Spleen (tissue), 11 donors: ENCODE results near the gene SNRPD3. TPM values are rescaled to one million over a fixed set of nuclear protein-coding genes. Genes with fewer than 3 reads are reported as not detected.

ENCODE experiments used
- DNase-seq: peaks from one replicate; pipeline ENCODE4 v3.0.0-alpha.2; 2020
- H3K27ac ChIP-seq, 8 donors: fragments of 200-600 bp; sonication (generic) in 7 of 8; 1 replicate in 4 of 8; 2 replicates in 4 of 8; pipeline versions ENCODE4 v1.5.0 to v1.8.0; 2016 to 2021; ENCODE audit warnings: inconsistent platforms in 4 of 8, mild to moderate bottlenecking in 4 of 8, moderate library complexity in 1 of 8
- H3K27me3 ChIP-seq, 7 donors: fragments of 200-600 bp; sonication (generic) in 6 of 7; replicated peaks in 1 of 7; 1 replicate in 4 of 7; 2 replicates in 3 of 7; pipeline versions ENCODE4 v1.5.0 to v1.8.0; 2016 to 2021; ENCODE audit warnings: inconsistent platforms in 3 of 7, mild to moderate bottlenecking in 1 of 7
- H3K36me3 ChIP-seq, 6 donors: fragments of 200-600 bp; sonication (generic) in 5 of 6; 1 replicate in 4 of 6; 2 replicates in 2 of 6; pipeline versions ENCODE4 v1.5.0 to v1.8.0; 2016 to 2021; ENCODE audit warnings: inconsistent platforms in 2 of 6
- H3K4me1 ChIP-seq, 6 donors: fragments of 200-600 bp; sonication (generic) in 5 of 6; 1 replicate in 3 of 6; 2 replicates in 3 of 6; pipeline versions ENCODE4 v1.5.0 to v1.8.0; 2016 to 2021; ENCODE audit warnings: inconsistent platforms in 3 of 6
- H3K4me3 ChIP-seq, 8 donors: fragments of 200-600 bp; sonication (generic) in 7 of 8; 1 replicate in 4 of 8; 2 replicates in 4 of 8; pipeline versions ENCODE4 v1.5.0 to v1.8.0; 2016 to 2021; ENCODE audit warnings: inconsistent platforms in 4 of 8, mild to moderate bottlenecking in 4 of 8, moderate library complexity in 2 of 8
- H3K9me3 ChIP-seq, 8 donors: fragments of 200-600 bp; sonication (generic) in 7 of 8; 1 replicate in 4 of 8; 2 replicates in 4 of 8; pipeline versions ENCODE4 v1.5.0 to v1.8.0; 2016 to 2021; ENCODE audit warnings: inconsistent platforms in 4 of 8
- POLR2A ChIP-seq, 3 donors: fragments of 450-650 bp; IDR thresholded peaks; one replicate each; pipeline ENCODE4 v1.5.1; 2017; ENCODE audit warnings: antibody characterized with exemption in 3 of 3, mild to moderate bottlenecking in 1 of 3
- POLR2AphosphoS5 ChIP-seq, 3 donors: sonication (generic); formaldehyde crosslinking; IDR thresholded peaks; one replicate each; pipeline ENCODE4 v1.5.1; 2017; ENCODE audit warnings: antibody characterized with exemption in 3 of 3
- WGBS, 5 donors: extraction: QIAGEN DNeasy Blood & Tissue Kit in 3 of 5; methylation state at CpG; one replicate each; pipeline versions ENCODE4 v1.1.5 to v1.1.7; 2013 to 2018; 5-methylcytosine and 5-hydroxymethylcytosine counted together
- intact Hi-C: fragments of 100-400 bp; cut with DNase I; formaldehyde crosslinking; loops from one replicate; pipeline ENCODE4 v1.15.0; 2023; ENCODE audit warnings: low total_unique reads
- polyA plus RNA-seq, 3 donors: library from polyadenylated mRNA; stranded (reverse); fragments of 200-250 nt; gene quantifications; one replicate each; pipeline ENCODE4 v1.2.1, GENCODE V29; 2013
- total RNA-seq, 7 donors: library from RNA; depleted of rRNA in 3 of 7; stranded (reverse); fragments of >200 nt in 3 of 7; fragmentation: NEBNext Ultra II Directional in 4 of 7; extraction: Animal tissue kit (Norgen Biotek cat#: 25700) in 4 of 7; gene quantifications; one replicate each; pipeline versions ENCODE4 v1.1.0 to v1.2.1, GENCODE V29; 2016 to 2021
- TF ChIP-seq, protein P1 (sequence below), 11 experiments: fragments of 200-600 bp in 7 of 11; fragments of 450-650 bp in 4 of 11; sonication (generic) in 4 of 11; IDR thresholded peaks in 8 of 11; conservative IDR thresholded peaks in 3 of 11; 1 replicate in 7 of 11; 2 replicates in 4 of 11; pipeline versions ENCODE4 v1.4.0 to v1.8.0; 2016 to 2021; ENCODE audit warnings: antibody characterized with exemption in 11 of 11, inconsistent platforms in 4 of 11, mild to moderate bottlenecking in 1 of 11
- donor health status: healthy with polysubstance abuse.
- donor health status: DM: no; HTN: no; CAD: no; lungs with moderate emphysema.
- donor health status: DM: no; HTN: no; CAD: no.
- donor health status: Bipolar disorder and iron deficiency.
- donor health status: healthy.
- donor health status: DM: no; HTN: no; CAD: no.
- donor health status: DM: yes; HTN: yes; CAD: no.

SNRPD3 gene
- total and polyA plus RNA-seq, 10 donors = 52.0 to 142 (median 92.5) TPM

DNA sequence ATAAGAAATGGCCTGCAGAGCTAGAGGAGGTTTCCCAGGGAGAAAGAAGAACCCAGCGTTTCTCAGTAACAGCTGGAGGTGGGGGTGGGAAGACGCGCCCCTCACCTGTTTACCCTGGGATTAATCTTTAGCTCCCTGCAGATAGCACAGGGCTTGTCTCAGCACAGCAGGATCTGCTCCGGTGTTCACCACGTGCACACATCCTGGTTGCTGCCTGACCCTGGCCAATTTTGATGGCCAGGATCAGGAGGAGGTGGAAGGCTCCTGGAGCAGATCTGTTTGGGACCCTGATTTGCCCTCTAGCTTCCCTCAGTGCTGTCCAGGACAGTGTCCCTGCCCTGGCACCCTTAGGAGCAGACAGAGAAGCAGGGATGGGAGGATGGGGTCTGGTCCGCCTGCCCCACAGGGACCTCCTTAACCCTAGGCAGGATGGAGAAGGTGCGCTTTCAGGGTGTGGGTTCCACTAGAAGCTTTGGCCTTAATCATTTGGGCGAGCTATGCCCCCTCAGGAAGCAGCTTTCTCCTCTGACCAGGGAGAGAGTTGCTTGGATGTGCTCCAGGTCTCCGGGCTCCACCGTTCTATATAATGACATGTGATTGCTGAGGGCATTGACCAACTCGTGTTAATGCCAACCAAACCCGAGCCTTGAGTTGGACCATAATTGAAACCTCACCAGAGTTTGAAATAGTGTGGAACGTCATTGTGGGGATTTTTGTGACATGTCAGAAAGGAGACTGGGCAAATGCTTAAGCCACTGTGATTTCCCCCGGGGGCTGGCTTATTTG is 41.4 kb upstream of the SNRPD3 start:
- TF ChIP-seq, protein P1, sequence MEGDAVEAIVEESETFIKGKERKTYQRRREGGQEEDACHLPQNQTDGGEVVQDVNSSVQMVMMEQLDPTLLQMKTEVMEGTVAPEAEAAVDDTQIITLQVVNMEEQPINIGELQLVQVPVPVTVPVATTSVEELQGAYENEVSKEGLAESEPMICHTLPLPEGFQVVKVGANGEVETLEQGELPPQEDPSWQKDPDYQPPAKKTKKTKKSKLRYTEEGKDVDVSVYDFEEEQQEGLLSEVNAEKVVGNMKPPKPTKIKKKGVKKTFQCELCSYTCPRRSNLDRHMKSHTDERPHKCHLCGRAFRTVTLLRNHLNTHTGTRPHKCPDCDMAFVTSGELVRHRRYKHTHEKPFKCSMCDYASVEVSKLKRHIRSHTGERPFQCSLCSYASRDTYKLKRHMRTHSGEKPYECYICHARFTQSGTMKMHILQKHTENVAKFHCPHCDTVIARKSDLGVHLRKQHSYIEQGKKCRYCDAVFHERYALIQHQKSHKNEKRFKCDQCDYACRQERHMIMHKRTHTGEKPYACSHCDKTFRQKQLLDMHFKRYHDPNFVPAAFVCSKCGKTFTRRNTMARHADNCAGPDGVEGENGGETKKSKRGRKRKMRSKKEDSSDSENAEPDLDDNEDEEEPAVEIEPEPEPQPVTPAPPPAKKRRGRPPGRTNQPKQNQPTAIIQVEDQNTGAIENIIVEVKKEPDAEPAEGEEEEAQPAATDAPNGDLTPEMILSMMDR (IDR thresholded peaks at IDR 0.05 in 8 of 11, conservative IDR thresholded peaks at IDR 0.05 in 3 of 11) = no peak
- no peak for TF ChIP-seq POLR2A (IDR thresholded peaks at IDR 0.05)
- TF ChIP-seq POLR2AphosphoS5 (IDR thresholded peaks at IDR 0.05) = no peak
- Histone ChIP-seq H3K27ac (no peak overlapping the region), H3K9me3 (no peaks in the 10 kb centered on the region), H3K27me3 (no peaks in the 10 kb centered on the region), H3K36me3 (no peaks in the 10 kb centered on the region), H3K4me3 (no peak overlapping the region), H3K4me1 (peaks cover 24 to 84% (median 39%) of the 10 kb centered on the region in 6 donors)
- DNase-seq = no peak
- intact Hi-C loops = no loop called here
- WGBS, 5 donors = 58 to 72% (median 63%) methylated on average over 13 to 14 of the region's 14 CpGs

DNA sequence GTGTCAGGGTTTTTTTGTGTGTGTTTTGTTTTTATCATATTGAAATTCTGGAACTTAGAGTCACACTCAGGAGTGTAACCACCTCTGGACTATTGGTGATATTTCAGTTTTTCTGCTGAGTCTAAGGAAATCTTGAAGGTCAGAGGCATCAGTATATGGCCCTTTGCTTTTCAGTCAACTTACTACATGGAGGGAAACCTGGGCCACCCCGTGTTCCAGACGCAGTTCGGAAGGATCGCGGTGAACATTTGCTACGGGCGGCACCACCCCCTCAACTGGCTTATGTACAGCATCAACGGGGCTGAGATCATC is 40.8 kb upstream of the SNRPD3 start:
- no peaks in the 10 kb centered on the region for H3K27me3 ChIP-seq
- TF ChIP-seq POLR2A (IDR thresholded peaks at IDR 0.05) (no peak), POLR2AphosphoS5 (IDR thresholded peaks at IDR 0.05) (no peak)
- TF ChIP-seq, protein P1 (IDR thresholded peaks at IDR 0.05 in 8 of 11, conservative IDR thresholded peaks at IDR 0.05 in 3 of 11) = no peak
- H3K9me3 ChIP-seq = no peaks in the 10 kb centered on the region
- intact Hi-C loops = no loop called here
- 82 to 94% (median 91%) methylated on average over 8 of the region's 8 CpGs for WGBS, 5 donors
- no peak overlapping the region for H3K27ac ChIP-seq
- H3K36me3 ChIP-seq = no peaks in the 10 kb centered on the region
- no peak for DNase-seq
- no peak overlapping the region for H3K4me3 ChIP-seq
- peaks cover 24 to 84% (median 43%) of the 10 kb centered on the region in 6 donors for H3K4me1 ChIP-seq

DNA sequence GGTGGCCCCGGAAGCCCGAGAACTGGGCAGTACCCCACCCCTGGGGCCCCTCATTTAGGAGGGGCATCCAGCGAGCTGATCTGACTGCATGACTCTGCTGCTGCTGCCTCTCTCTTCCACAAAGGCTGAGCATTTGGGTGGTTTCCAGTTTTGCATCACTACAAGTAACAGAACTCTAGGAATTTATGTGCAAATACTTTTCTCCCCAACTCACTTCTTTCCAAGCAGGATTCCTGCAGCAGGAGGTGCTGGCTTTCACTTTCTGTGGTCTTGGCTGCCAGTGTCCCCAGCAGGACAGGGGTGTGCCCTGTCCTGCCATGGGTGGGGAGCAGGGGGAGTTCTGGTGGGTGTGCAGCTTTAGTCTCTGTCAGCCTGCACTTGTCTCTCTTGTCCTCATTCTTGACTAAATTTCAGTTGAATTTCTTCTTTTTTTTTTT is 39.5 kb upstream of the SNRPD3 start:
- intact Hi-C loops = no loop called here
- H3K9me3 ChIP-seq = no peaks in the 10 kb centered on the region
- no peaks in the 10 kb centered on the region for H3K27me3 ChIP-seq
- peaks cover 13 to 84% (median 36%) of the 10 kb centered on the region in 6 donors for H3K4me1 ChIP-seq
- no peak for DNase-seq
- WGBS, 5 donors = 16 to 52% (median 19%) methylated on average over 3 of the region's 3 CpGs
- H3K27ac ChIP-seq = peak overlapping the region in 6 of 8 donors; percentile 42 to 76 (median 68)
- H3K36me3 ChIP-seq = no peaks in the 10 kb centered on the region
- no peak overlapping the region for H3K4me3 ChIP-seq
- TF ChIP-seq, protein P1 (IDR thresholded peaks at IDR 0.05 in 8 of 11, conservative IDR thresholded peaks at IDR 0.05 in 3 of 11) = no peak
- TF ChIP-seq POLR2A (IDR thresholded peaks at IDR 0.05) = no peak

DNA sequence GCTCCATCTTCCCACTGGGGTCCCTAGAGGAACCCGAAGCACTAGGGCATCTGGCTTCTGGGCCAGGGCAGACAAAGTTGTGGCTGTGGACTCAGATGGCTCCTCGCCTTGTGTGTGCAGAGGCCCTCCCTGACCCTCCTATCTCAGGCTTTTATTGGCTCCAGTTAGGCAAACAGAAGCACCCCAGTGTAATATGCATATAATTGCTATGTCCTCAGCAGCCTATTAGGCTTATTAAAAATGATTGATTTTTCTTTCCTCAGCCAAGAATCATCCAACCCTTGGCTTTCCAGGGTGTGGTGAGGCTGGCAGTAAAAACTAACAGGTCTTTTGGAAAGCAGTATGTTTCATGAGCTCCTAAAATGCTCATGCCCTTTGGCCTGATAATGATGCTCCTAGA is 38.4 kb upstream of the SNRPD3 start:
- H3K9me3 ChIP-seq = no peaks in the 10 kb centered on the region
- no peak overlapping the region for H3K4me3 ChIP-seq
- H3K4me1 ChIP-seq = peaks cover 6 to 81% (median 28%) of the 10 kb centered on the region in 6 donors
- 91 to 100% (median 97%) methylated on average over 2 of the region's 2 CpGs for WGBS, 5 donors
- no peaks in the 10 kb centered on the region for H3K27me3 ChIP-seq
- H3K36me3 ChIP-seq = no peaks in the 10 kb centered on the region
- intact Hi-C loops = no loop called here
- TF ChIP-seq POLR2AphosphoS5 (IDR thresholded peaks at IDR 0.05) = no peak
- TF ChIP-seq, protein P1 (IDR thresholded peaks at IDR 0.05 in 8 of 11, conservative IDR thresholded peaks at IDR 0.05 in 3 of 11) = no peak
- no peak for TF ChIP-seq POLR2A (IDR thresholded peaks at IDR 0.05)
- H3K27ac ChIP-seq = peak overlapping the region in 1 of 8 donors; percentile 72
- no peak for DNase-seq
